WTC11 (cell line): ENCODE measurements around the gene KSR1. TPM values are rescaled to one million over a fixed set of nuclear protein-coding genes. Genes with fewer than 3 reads are reported as not detected.
A peak's percentile ranks its signal among the peaks of the same experiment; 100 is the strongest.

Experiments used
- ATAC-seq: fragments of 200-7000 bp; cut with Tn5 transposase; 2 replicates; pipeline ENCODE4 v1.10.0; 2021; ENCODE audit warnings: mild to moderate bottlenecking, moderate library complexity
- CTCF ChIA-PET: fragments of 300-600 bp; sonication (Branson Sonifier 250); formaldehyde crosslinking; loops from one replicate; lab custom pipeline; 2021; ENCODE audit warnings: antibody characterized with exemption; lab: Charles Lee
- POLR2A ChIA-PET: fragments of 350-600 bp; sonication (Branson Sonifier 250); formaldehyde crosslinking; loops from one replicate; lab custom pipeline; 2021; ENCODE audit warnings: antibody characterized with exemption; lab: Charles Lee
- DNase-seq: peaks from one replicate; pipeline ENCODE4 v3.0.0; 2021; ENCODE audit warnings: low spot score
- H3K27ac Mint-ChIP-seq: 2 replicates; pipeline ENCODE4 v1.8.0; 2021; ENCODE audit warnings: mixed read lengths
- H3K27me3 Mint-ChIP-seq: 2 replicates; pipeline ENCODE4 v1.8.0; 2021; ENCODE audit warnings: low read depth, mild to moderate bottlenecking, moderate library complexity, mixed read lengths
- H3K36me3 Mint-ChIP-seq: 2 replicates; pipeline ENCODE4 v1.8.0; 2021; ENCODE audit warnings: mixed read lengths
- H3K4me1 Mint-ChIP-seq: 2 replicates; pipeline ENCODE4 v1.8.0; 2022; ENCODE audit warnings: mixed read lengths
- H3K4me3 Mint-ChIP-seq: 2 replicates; pipeline ENCODE4 v1.8.0; 2021; ENCODE audit warnings: mild to moderate bottlenecking, moderate library complexity, mixed read lengths
- H3K9me3 Mint-ChIP-seq: 2 replicates; pipeline ENCODE4 v1.8.0; 2021; ENCODE audit warnings: mixed read lengths
- CBFB ChIP-seq: sonication (generic); formaldehyde crosslinking; IDR thresholded peaks from 2 replicates; pipeline ENCODE4 v1.8.1; 2022; ENCODE audit warnings: mild to moderate bottlenecking, low read depth, missing genetic modification reagents
- ELF4 ChIP-seq: sonication (generic); formaldehyde crosslinking; IDR thresholded peaks from 2 replicates; pipeline ENCODE4 v1.8.1; 2022; ENCODE audit warnings: low read depth, mild to moderate bottlenecking, moderate library complexity, missing genetic modification reagents
- MYBL2 ChIP-seq: sonication (generic); formaldehyde crosslinking; IDR thresholded peaks from 2 replicates; pipeline ENCODE4 v1.8.1; 2023; ENCODE audit warnings: mild to moderate bottlenecking, moderate library complexity, missing genetic modification reagents
- PRRX2 ChIP-seq: fragments of 250-450 bp; sonication (Bioruptor Pico); IDR thresholded peaks from 2 replicates; pipeline ENCODE4 v1.8.0; 2021; ENCODE audit warnings: mild to moderate bottlenecking
- RELA ChIP-seq: sonication (generic); formaldehyde crosslinking; IDR thresholded peaks from 2 replicates; pipeline ENCODE4 v1.8.1; 2022; ENCODE audit warnings: missing genetic modification reagents, mild to moderate bottlenecking, borderline replicate concordance
- SMAD3 ChIP-seq: sonication (generic); formaldehyde crosslinking; IDR thresholded peaks from 2 replicates; pipeline ENCODE4 v1.8.0; 2022; ENCODE audit warnings: missing genetic modification reagents, mild to moderate bottlenecking, borderline replicate concordance
- TEAD4 ChIP-seq: sonication (generic); formaldehyde crosslinking; IDR thresholded peaks from 2 replicates; pipeline ENCODE4 v1.8.0; 2022; ENCODE audit warnings: mild to moderate bottlenecking, missing genetic modification reagents
- TP53 ChIP-seq: sonication (generic); formaldehyde crosslinking; IDR thresholded peaks from 2 replicates; pipeline ENCODE4 v1.8.1; 2023; ENCODE audit warnings: mild to moderate bottlenecking, missing genetic modification reagents
- ZBTB21 ChIP-seq: sonication (generic); formaldehyde crosslinking; IDR thresholded peaks from 2 replicates; pipeline ENCODE4 v1.8.1; 2023; ENCODE audit warnings: mild to moderate bottlenecking, missing genetic modification reagents, borderline replicate concordance
- ZNF317 ChIP-seq: sonication (generic); formaldehyde crosslinking; IDR thresholded peaks from 2 replicates; pipeline ENCODE4 v1.8.1; 2023; ENCODE audit warnings: low read depth, mild to moderate bottlenecking, moderate library complexity, missing genetic modification reagents, borderline replicate concordance
- ZNF396 ChIP-seq: fragments of 250-450 bp; sonication (Bioruptor Pico); IDR thresholded peaks from 2 replicates; pipeline ENCODE4 v1.8.0; 2021; ENCODE audit warnings: mild to moderate bottlenecking, moderate library complexity, borderline replicate concordance
- ZNF423 ChIP-seq: fragments of 250-450 bp; sonication (Bioruptor Pico); IDR thresholded peaks from 2 replicates; pipeline ENCODE4 v2.1.2; 2022; ENCODE audit warnings: mild to moderate bottlenecking, moderate library complexity
- ZNF671 ChIP-seq: fragments of 250-450 bp; sonication (Bioruptor Pico); IDR thresholded peaks from 2 replicates; pipeline ENCODE4 v1.8.0; 2021; ENCODE audit warnings: mild to moderate bottlenecking
- total RNA-seq: library from RNA; stranded (reverse); gene quantifications from 3 replicates; pipeline ENCODE4 v1.2.3, GENCODE V29; 2021
- TF ChIP-seq, protein P1 (sequence below): fragments of 250-450 bp; sonication (Bioruptor Pico); IDR thresholded peaks from 2 replicates; pipeline ENCODE4 v2.1.2; 2022; ENCODE audit warnings: mild to moderate bottlenecking, moderate library complexity
- TF ChIP-seq, protein P2 (sequence below): sonication (generic); formaldehyde crosslinking; IDR thresholded peaks from 2 replicates; pipeline ENCODE4 v1.8.1; 2023; ENCODE audit warnings: mild to moderate bottlenecking, missing genetic modification reagents
- TF ChIP-seq, protein P3 (sequence below): sonication (generic); formaldehyde crosslinking; IDR thresholded peaks from 2 replicates; pipeline ENCODE4 v1.8.1; 2022; ENCODE audit warnings: low read depth, mild to moderate bottlenecking, moderate library complexity, missing genetic modification reagents, borderline replicate concordance
- TF ChIP-seq, protein P4 (sequence below): fragments of 250-450 bp; sonication (Bioruptor Pico); IDR thresholded peaks from 2 replicates; pipeline ENCODE4 v1.9.0; 2021; ENCODE audit warnings: mild to moderate bottlenecking, borderline replicate concordance

Gene KSR1
- total RNA-seq, 1 experiment from 2014 or later = 45.5 TPM

DNA sequence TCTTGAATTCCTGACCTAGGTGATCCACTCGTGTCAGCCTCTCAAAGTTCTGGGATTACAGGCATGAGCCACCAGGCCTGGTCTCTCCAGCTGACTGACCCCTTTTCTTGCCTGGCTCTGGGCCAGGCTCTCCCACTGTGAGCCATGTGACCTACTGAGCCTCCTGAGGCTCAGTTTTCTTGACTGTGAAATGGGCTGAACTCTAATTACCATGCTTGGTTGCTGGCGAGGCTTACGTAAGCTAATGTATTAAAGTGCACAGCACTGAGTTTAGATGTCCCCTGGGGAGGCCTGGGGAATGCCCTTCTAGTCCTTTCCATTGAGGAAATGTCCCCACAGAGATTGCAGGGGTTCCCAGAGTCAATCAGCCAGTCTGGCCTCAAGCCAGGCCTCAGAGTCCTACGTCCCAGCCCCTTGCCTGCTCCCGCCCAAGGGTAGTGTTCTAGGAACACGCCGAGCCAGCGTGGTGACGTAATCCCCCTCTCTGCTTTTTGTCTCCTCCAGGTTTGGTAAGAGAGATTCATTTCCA, 129.0 kb downstream of the KSR1 start:
- ChIA-PET CTCF (interaction anchor here (0.7 to 1.2 kb wide), 2 partner anchors 14 to 295 kb away, joined by 3 read pairs; no protein-coding TSS in a partner anchor), POLR2A (no interaction called here)
- Mint-ChIP-seq H3K9me3 (no peaks in the 10 kb centered on the region), H3K27ac (no peak overlapping the region), H3K36me3 (peaks cover 6% of the 10 kb centered on the region; the same call in 1 of the 2 replicates), H3K4me1 (peaks cover 2% of the 10 kb centered on the region; the same call in 1 of the 2 replicates), H3K4me3 (no peak overlapping the region), H3K27me3 (no peaks in the 10 kb centered on the region)
- DNase-seq = no peak
- no peak for ATAC-seq
- TF ChIP-seq, protein P1, sequence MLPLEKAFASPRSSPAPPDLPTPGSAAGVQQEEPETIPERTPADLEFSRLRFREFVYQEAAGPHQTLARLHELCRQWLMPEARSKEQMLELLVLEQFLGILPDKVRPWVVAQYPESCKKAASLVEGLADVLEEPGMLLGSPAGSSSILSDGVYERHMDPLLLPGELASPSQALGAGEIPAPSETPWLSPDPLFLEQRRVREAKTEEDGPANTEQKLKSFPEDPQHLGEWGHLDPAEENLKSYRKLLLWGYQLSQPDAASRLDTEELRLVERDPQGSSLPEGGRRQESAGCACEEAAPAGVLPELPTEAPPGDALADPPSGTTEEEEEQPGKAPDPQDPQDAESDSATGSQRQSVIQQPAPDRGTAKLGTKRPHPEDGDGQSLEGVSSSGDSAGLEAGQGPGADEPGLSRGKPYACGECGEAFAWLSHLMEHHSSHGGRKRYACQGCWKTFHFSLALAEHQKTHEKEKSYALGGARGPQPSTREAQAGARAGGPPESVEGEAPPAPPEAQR = no peak
- TF ChIP-seq ZNF396 = no peak
- TF ChIP-seq CBFB (CRISPR knock-in tag) = no peak
- no peak for TF ChIP-seq TP53 (CRISPR knock-in tag)
- no peak for TF ChIP-seq TEAD4 (CRISPR knock-in tag)
- no peak for TF ChIP-seq PRRX2 (CRISPR knock-in tag)
- TF ChIP-seq, protein P2, sequence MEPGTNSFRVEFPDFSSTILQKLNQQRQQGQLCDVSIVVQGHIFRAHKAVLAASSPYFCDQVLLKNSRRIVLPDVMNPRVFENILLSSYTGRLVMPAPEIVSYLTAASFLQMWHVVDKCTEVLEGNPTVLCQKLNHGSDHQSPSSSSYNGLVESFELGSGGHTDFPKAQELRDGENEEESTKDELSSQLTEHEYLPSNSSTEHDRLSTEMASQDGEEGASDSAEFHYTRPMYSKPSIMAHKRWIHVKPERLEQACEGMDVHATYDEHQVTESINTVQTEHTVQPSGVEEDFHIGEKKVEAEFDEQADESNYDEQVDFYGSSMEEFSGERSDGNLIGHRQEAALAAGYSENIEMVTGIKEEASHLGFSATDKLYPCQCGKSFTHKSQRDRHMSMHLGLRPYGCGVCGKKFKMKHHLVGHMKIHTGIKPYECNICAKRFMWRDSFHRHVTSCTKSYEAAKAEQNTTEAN = no peak
- no peak for TF ChIP-seq ZNF671 (CRISPR knock-in tag)
- no peak for TF ChIP-seq ZNF423 (CRISPR knock-in tag)
- TF ChIP-seq, protein P3, sequence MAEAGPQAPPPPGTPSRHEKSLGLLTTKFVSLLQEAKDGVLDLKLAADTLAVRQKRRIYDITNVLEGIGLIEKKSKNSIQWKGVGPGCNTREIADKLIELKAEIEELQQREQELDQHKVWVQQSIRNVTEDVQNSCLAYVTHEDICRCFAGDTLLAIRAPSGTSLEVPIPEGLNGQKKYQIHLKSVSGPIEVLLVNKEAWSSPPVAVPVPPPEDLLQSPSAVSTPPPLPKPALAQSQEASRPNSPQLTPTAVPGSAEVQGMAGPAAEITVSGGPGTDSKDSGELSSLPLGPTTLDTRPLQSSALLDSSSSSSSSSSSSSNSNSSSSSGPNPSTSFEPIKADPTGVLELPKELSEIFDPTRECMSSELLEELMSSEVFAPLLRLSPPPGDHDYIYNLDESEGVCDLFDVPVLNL (CRISPR knock-in tag) = no peak
- TF ChIP-seq SMAD3 (CRISPR knock-in tag) = no peak
- no peak for TF ChIP-seq ZNF317 (CRISPR knock-in tag)
- no peak for TF ChIP-seq MYBL2
- TF ChIP-seq RELA (CRISPR knock-in tag) = no peak
- no peak for TF ChIP-seq ELF4 (CRISPR knock-in tag)
- TF ChIP-seq, protein P4, sequence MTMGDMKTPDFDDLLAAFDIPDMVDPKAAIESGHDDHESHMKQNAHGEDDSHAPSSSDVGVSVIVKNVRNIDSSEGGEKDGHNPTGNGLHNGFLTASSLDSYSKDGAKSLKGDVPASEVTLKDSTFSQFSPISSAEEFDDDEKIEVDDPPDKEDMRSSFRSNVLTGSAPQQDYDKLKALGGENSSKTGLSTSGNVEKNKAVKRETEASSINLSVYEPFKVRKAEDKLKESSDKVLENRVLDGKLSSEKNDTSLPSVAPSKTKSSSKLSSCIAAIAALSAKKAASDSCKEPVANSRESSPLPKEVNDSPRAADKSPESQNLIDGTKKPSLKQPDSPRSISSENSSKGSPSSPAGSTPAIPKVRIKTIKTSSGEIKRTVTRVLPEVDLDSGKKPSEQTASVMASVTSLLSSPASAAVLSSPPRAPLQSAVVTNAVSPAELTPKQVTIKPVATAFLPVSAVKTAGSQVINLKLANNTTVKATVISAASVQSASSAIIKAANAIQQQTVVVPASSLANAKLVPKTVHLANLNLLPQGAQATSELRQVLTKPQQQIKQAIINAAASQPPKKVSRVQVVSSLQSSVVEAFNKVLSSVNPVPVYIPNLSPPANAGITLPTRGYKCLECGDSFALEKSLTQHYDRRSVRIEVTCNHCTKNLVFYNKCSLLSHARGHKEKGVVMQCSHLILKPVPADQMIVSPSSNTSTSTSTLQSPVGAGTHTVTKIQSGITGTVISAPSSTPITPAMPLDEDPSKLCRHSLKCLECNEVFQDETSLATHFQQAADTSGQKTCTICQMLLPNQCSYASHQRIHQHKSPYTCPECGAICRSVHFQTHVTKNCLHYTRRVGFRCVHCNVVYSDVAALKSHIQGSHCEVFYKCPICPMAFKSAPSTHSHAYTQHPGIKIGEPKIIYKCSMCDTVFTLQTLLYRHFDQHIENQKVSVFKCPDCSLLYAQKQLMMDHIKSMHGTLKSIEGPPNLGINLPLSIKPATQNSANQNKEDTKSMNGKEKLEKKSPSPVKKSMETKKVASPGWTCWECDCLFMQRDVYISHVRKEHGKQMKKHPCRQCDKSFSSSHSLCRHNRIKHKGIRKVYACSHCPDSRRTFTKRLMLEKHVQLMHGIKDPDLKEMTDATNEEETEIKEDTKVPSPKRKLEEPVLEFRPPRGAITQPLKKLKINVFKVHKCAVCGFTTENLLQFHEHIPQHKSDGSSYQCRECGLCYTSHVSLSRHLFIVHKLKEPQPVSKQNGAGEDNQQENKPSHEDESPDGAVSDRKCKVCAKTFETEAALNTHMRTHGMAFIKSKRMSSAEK (CRISPR knock-in tag) = no peak

DNA sequence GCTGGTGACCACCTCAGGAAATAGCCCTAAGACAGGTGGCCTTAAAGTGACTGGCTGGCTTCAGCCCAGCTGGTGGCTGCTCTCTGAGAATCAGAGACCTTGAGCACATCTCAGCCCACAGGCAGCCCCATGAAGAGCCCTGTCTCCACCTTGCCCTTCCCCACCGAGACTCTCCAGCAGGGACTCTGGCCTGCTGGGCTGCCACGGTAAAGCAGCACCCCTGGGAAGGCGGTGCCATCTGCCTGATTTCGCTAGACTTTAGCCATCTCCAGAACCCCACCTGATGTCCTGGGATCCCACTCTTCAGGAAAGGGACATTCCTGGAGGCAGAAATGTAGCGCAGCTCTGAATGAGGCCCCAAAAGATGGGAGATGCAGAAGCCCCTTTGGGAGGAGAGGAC, 129.5 kb downstream of the KSR1 start:
- ChIA-PET POLR2A (no interaction called here), CTCF (interaction anchor here (1.2 kb wide), 1 partner anchor 294 kb away, joined by 3 read pairs; no protein-coding TSS in a partner anchor)
- Mint-ChIP-seq H3K9me3 (no peaks in the 10 kb centered on the region), H3K4me3 (no peak overlapping the region), H3K4me1 (peaks cover 8% of the 10 kb centered on the region), H3K27me3 (no peaks in the 10 kb centered on the region), H3K36me3 (peaks cover 6% of the 10 kb centered on the region; the same call in 1 of the 2 replicates), H3K27ac (0 out of 2 replicates have a peak overlapping the region, but pooled peaks have one; percentile 32)
- DNase-seq = no peak
- no peak for ATAC-seq
- TF ChIP-seq ZBTB21 (CRISPR knock-in tag) (no peak), PRRX2 (CRISPR knock-in tag) (no peak)
